ENCODE data around the gene EHMT2. TPM values are rescaled to one million over a fixed set of nuclear protein-coding genes. Genes with fewer than 3 reads are reported as not detected.

Gene EHMT2
- total RNA-seq, 1 experiment from 2014 or later: 117 TPM

Other genes starting within 250 kb of the EHMT2 start
- 391 and 393 TPM in 2 replicates for gene BAG6, start 245.0 kb downstream of the EHMT2 start, total RNA-seq (2021)
- gene APOM, start 241.8 kb downstream of the EHMT2 start, total RNA-seq (2021): 2.5 and 4.8 TPM in 2 replicates
- 20.1 and 21.3 TPM in 2 replicates for gene C6orf47, start 236.9 kb downstream of the EHMT2 start, total RNA-seq (2021)
- gene GPANK1, start 232.7 kb downstream of the EHMT2 start, total RNA-seq (2021): 27.7 and 32.0 TPM in 2 replicates
- gene CSNK2B, start 231.6 kb downstream of the EHMT2 start, total RNA-seq (2021): 252 and 253 TPM in 2 replicates
- 18.9 and 19.4 TPM in 2 replicates for gene LY6G5B, start 227.7 kb downstream of the EHMT2 start, total RNA-seq (2021)
- 3.9 and 6.8 TPM in 2 replicates for gene LY6G5C, start 216.6 kb downstream of the EHMT2 start, total RNA-seq (2021)
- 36.3 and 45.6 TPM in 2 replicates for gene ABHD16A, start 194.4 kb downstream of the EHMT2 start, total RNA-seq (2021)
- not detected in 2 replicates for gene LY6G6F, start 190.8 kb downstream of the EHMT2 start, total RNA-seq (2021)
- not detected in 2 replicates for gene LY6G6D, start 182.3 kb downstream of the EHMT2 start, total RNA-seq (2021)
- 0.42 and 0.80 TPM in 2 replicates for gene LY6G6C, start 176.0 kb downstream of the EHMT2 start, total RNA-seq (2021)
- not detected in 2 replicates for gene MPIG6B, start 174.3 kb downstream of the EHMT2 start, total RNA-seq (2021)
- 68.2 and 86.7 TPM in 2 replicates for gene DDAH2, start 168.4 kb downstream of the EHMT2 start, total RNA-seq (2021)
- gene CLIC1, start 161.2 kb downstream of the EHMT2 start, total RNA-seq (2021): 371 and 431 TPM in 2 replicates
- 76.4 and 102 TPM in 2 replicates for gene MSH5, start 157.7 kb downstream of the EHMT2 start, total RNA-seq (2021)
- gene SAPCD1, start 135.0 kb downstream of the EHMT2 start, total RNA-seq (2021): 9.9 and 19.9 TPM in 2 replicates
- gene VWA7, start 120.4 kb downstream of the EHMT2 start, total RNA-seq (2021): 2.7 and 2.8 TPM in 2 replicates
- gene VARS1, start 101.9 kb downstream of the EHMT2 start, total RNA-seq (2021): 233 and 247 TPM in 2 replicates
- gene LSM2, start 90.7 kb downstream of the EHMT2 start, total RNA-seq (2021): 99.8 and 104 TPM in 2 replicates
- 1.1 and 1.4 TPM in 2 replicates for gene HSPA1L, start 82.4 kb downstream of the EHMT2 start, total RNA-seq (2021)
- 113 and 129 TPM in 2 replicates for gene HSPA1A, start 82.2 kb downstream of the EHMT2 start, total RNA-seq (2021)
- gene HSPA1B, start 70.0 kb downstream of the EHMT2 start, total RNA-seq (2021): 116 and 131 TPM in 2 replicates
- gene NEU1, start 34.9 kb downstream of the EHMT2 start, total RNA-seq (2021): 28.5 and 34.3 TPM in 2 replicates
- gene SLC44A4, start 18.7 kb downstream of the EHMT2 start, total RNA-seq (2021): not detected in 2 replicates
- gene ZBTB12, start 4.4 kb upstream of the EHMT2 start, total RNA-seq (2021): 21.3 and 25.5 TPM in 2 replicates
- 0.56 and 1.2 TPM in 2 replicates for gene C2, start 30.0 kb upstream of the EHMT2 start, total RNA-seq (2021)
- gene CFB, start 48.4 kb upstream of the EHMT2 start, total RNA-seq (2021): 0.32 TPM in 1 of 2 replicates, not detected in the other
- 94.3 and 96.8 TPM in 2 replicates for gene NELFE, start 61.3 kb upstream of the EHMT2 start, total RNA-seq (2021)
- gene SKIC2, start 61.5 kb upstream of the EHMT2 start, total RNA-seq (2021): 64.2 and 71.3 TPM in 2 replicates
- 35.6 and 37.2 TPM in 2 replicates for gene DXO, start 74.4 kb upstream of the EHMT2 start, total RNA-seq (2021)
- 4.6 TPM in 2 replicates for gene C4A, start 84.4 kb upstream of the EHMT2 start, total RNA-seq (2021)
- 2.2 and 2.3 TPM in 2 replicates for gene C4B, start 117.1 kb upstream of the EHMT2 start, total RNA-seq (2021)
- gene CYP21A2, start 140.7 kb upstream of the EHMT2 start, total RNA-seq (2021): 0.15 TPM in 1 of 2 replicates, not detected in the other
- gene TNXB, start 211.6 kb upstream of the EHMT2 start, total RNA-seq (2021): 11.5 and 13.6 TPM in 2 replicates
- 70.2 and 74.7 TPM in 2 replicates for gene ATF6B, start 230.5 kb upstream of the EHMT2 start, total RNA-seq (2021)
- gene FKBPL, start 232.6 kb upstream of the EHMT2 start, total RNA-seq (2021): 13.5 and 14.1 TPM in 2 replicates

Measured in A673 (cell line).